Uterus (tissue), 2 donors: ENCODE data around the gene DDR2.

Experiments
- CTCF ChIP-seq, 4 experiments: fragments of 200-600 bp in 2 of 4; fragments of 450-650 bp in 2 of 4; sonication (generic) in 2 of 4; IDR thresholded peaks; one replicate each; pipeline ENCODE4 v1.5.1; 2016 to 2019; ENCODE audit warnings: antibody characterized with exemption in 4 of 4, mild to moderate bottlenecking in 2 of 4, moderate library complexity in 1 of 4
- POLR2A ChIP-seq, 2 donors: fragments of 450-650 bp; IDR thresholded peaks; one replicate each; pipeline ENCODE4 v1.6.1; 2016; ENCODE audit warnings: antibody characterized with exemption in 2 of 2, mild to moderate bottlenecking in 1 of 2, moderate library complexity in 1 of 2

- TF ChIP-seq POLR2A (IDR thresholded peaks at IDR 0.05) (no peak), CTCF (IDR thresholded peaks at IDR 0.05) (no peak)
Measured at GRCh38 chr1:162695687-162696086, 63.4 kb downstream of the DDR2 start.
